ENCODE data around the gene VPS35L.

Gene VPS35L

DNA sequence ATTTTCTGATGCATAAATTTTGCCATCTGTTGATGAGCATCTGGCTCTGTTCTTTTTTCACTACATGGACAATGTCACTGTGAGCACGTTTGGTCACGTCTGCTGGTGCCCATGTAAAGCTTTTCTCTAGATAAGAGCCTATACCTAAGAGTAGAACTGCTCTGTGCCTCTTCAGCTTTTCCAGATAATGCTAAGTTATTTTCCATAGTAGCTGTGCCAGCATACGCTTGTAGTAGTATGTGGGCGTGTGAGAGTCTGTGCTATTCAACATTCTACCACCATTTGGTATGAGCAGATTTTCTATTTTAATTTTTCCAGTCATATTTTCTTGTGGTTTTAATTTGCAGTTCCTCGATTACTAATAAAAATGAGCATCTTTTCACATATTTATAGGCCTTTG is 33.2 kb downstream of the VPS35L start:
- no peak for DNase-seq (ENCODE audit: low read depth)

DNA sequence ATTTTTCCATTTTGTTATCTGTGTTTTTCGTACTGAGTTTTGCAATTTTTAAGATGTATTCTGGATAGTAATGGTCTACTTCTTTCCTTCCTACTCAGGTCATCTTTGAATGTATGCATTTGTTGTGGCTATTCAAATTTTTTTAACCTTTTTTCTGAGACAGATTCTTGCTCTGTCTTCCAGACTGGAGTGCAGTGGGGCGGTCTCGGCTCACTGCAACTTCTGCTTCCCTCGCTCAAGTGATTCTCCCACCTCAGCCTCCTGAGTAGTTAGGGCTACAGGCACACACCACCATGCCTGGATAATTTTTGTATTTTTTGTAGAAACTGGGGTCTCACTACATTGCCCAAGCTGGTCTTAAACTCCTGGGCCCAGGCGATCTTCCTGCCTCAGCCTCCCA is 33.6 kb downstream of the VPS35L start:
- TF ChIP-seq, protein P1, sequence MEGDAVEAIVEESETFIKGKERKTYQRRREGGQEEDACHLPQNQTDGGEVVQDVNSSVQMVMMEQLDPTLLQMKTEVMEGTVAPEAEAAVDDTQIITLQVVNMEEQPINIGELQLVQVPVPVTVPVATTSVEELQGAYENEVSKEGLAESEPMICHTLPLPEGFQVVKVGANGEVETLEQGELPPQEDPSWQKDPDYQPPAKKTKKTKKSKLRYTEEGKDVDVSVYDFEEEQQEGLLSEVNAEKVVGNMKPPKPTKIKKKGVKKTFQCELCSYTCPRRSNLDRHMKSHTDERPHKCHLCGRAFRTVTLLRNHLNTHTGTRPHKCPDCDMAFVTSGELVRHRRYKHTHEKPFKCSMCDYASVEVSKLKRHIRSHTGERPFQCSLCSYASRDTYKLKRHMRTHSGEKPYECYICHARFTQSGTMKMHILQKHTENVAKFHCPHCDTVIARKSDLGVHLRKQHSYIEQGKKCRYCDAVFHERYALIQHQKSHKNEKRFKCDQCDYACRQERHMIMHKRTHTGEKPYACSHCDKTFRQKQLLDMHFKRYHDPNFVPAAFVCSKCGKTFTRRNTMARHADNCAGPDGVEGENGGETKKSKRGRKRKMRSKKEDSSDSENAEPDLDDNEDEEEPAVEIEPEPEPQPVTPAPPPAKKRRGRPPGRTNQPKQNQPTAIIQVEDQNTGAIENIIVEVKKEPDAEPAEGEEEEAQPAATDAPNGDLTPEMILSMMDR (IDR thresholded peaks at IDR 0.05; ENCODE audit: low read depth, low read length, missing control alignments) = no peak
- no peak for DNase-seq (ENCODE audit: low read depth)
- in situ Hi-C loops (cut with HindIII; ENCODE audit: low sequenced_read_pairs) = no loop called here
- no peak overlapping the region for H3K4me3 ChIP-seq (ENCODE audit: low read depth, low read length)

More for the DNA sequence above, 33.2 kb downstream of the VPS35L start:
- in situ Hi-C loops (cut with HindIII; ENCODE audit: low sequenced_read_pairs) = no loop called here
- TF ChIP-seq, protein P1 (IDR thresholded peaks at IDR 0.05; ENCODE audit: low read depth, low read length, missing control alignments) = no peak
- no peak overlapping the region for H3K4me3 ChIP-seq (ENCODE audit: low read depth, low read length)

DNA sequence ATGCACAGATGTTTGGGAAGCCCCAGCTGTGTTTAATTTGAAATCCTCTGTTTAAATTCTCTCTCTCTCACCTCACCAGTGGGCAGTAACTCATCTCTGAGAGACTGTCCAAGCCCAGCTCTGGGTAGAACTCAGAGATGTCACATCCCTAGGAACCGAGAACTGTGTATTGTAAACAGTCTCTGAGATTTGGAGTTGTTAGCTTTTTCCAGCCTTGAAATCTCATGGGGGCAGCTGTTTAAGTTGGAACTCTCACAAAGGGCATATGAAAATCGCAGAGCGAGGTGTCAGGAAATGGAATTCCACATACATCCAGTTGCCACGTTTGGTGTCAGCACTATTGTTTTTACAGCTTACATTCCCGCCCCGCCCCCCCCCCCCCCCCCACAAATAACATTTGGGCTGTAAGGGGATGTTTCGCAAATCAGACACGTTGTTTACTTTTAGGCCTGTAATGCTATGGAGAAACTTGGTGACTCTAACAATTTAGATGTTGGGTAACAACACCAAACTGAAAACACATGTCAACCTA is 34.3 kb downstream of the VPS35L start:
- H3K4me3 ChIP-seq (ENCODE audit: low read depth, low read length) = no peak overlapping the region
- in situ Hi-C loops (cut with HindIII; ENCODE audit: low sequenced_read_pairs) = no loop called here
- DNase-seq (ENCODE audit: low read depth) = no peak
- TF ChIP-seq, protein P1 (IDR thresholded peaks at IDR 0.05; ENCODE audit: low read depth, low read length, missing control alignments) = no peak

DNA sequence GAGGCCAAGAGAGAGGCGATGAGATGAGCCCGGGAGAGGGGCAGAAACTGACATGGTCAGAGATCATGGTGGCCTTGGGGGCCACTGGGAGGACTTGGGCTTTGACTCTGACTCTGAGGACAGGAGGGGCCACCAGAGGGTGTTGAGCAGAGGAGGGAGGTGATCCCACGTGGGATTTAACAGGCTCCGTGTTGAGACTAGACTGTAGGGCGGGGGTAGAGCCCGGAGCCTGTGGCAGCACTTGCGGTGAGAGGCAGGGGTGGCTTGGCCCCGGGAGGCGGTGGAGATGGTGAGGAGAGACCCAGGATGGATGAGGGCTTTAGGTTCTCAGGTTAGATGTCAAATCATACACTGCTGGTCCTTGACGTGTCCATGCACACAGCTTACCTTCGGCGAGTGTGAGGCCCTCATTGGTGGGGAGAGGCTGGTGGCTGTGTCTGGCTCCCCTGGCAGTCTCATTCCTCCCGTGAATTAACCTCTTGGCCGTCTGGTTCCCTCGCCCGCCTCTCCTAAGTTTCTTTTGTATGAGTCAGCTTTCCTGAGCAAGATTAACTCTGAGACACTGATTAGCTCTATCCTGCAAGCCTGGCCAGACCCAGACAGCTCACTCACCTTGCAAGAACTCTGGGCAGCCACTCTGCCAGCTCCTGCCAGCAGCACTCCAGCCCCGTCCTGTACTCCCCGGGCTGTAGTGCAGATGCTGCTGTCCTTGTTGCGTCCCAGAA is 39.7 kb downstream of the VPS35L start:
- TF ChIP-seq, protein P1 (IDR thresholded peaks at IDR 0.05; ENCODE audit: low read depth, low read length, missing control alignments) = no peak
- peak; percentile 59 for DNase-seq (ENCODE audit: low read depth)
- in situ Hi-C loops (cut with HindIII; ENCODE audit: low sequenced_read_pairs) = no loop called here
- no peak overlapping the region for H3K4me3 ChIP-seq (ENCODE audit: low read depth, low read length)

DNA sequence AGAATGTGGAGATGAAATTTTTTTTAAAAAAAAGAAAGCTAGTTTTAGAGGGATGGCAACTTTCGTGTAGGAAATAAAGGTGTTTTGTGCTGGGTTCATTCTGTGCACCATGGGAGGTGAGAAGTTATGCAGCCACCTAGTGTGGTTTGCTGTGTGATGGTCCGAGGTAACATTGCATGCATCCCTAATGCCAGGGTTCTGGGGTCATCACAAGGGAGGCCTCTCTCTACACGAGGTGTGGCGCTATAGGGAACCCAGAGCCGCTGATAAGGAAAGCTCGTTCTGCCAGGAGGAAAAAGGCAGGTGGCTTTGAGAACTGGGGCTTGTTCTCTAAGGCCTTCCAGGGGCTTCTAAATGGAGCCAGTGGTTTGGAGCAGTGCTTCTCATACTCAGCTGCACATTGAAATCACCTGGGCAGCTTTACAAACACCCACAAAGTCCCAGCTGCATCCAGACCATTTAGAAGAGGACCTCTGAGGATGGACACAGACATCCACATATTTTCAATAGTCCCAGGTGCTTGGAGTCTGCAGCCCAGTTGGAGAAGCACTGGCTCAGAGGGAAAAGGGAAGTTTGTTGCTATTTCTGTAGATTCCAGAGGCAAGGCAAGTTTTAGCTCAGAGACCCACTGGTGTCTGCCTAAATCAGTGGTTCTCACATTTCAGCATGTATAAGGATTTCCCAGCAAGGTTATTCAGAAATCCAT is 43.5 kb downstream of the VPS35L start:
- no peak overlapping the region for H3K4me3 ChIP-seq (ENCODE audit: low read depth, low read length)
- no peak for DNase-seq (ENCODE audit: low read depth)
- TF ChIP-seq, protein P1 (IDR thresholded peaks at IDR 0.05; ENCODE audit: low read depth, low read length, missing control alignments) = no peak
- in situ Hi-C loops (cut with HindIII; ENCODE audit: low sequenced_read_pairs) = no loop called here

GRCh38 chr16:19599968-19600716 is 44.6 kb downstream of the VPS35L start:
- in situ Hi-C loops (cut with HindIII; ENCODE audit: low sequenced_read_pairs) = loop anchor here (5.0 kb wide), 1 partner anchor 292 kb away; no protein-coding TSS in a partner anchor
- TF ChIP-seq, protein P1 (IDR thresholded peaks at IDR 0.05; ENCODE audit: low read depth, low read length, missing control alignments) = no peak
- no peak overlapping the region for H3K4me3 ChIP-seq (ENCODE audit: low read depth, low read length)
- DNase-seq (ENCODE audit: low read depth) = no peak
